AG09309 (cell line): ENCODE data around the gene ZDHHC20.

Source experiments
- DNase-seq: peaks from one replicate; pipeline ENCODE4 v3.0.0-alpha.2; 2010; ENCODE audit warnings: low read depth
- H3K4me3 ChIP-seq: 2 replicates; pipeline ENCODE4 v1.5.1; 2011; ENCODE audit warnings: mild to moderate bottlenecking, low read depth, low read length, moderate library complexity; ENCODE audit not compliant: control insufficient read depth
- TF ChIP-seq, protein P1 (sequence below): IDR thresholded peaks from 2 replicates; pipeline ENCODE4 v1.5.1; 2011; ENCODE audit warnings: mild to moderate bottlenecking, low read depth, low read length, inconsistent platforms; ENCODE audit not compliant: insufficient read depth, control insufficient read depth; ENCODE audit errors: missing control alignments

Gene ZDHHC20

DNA sequence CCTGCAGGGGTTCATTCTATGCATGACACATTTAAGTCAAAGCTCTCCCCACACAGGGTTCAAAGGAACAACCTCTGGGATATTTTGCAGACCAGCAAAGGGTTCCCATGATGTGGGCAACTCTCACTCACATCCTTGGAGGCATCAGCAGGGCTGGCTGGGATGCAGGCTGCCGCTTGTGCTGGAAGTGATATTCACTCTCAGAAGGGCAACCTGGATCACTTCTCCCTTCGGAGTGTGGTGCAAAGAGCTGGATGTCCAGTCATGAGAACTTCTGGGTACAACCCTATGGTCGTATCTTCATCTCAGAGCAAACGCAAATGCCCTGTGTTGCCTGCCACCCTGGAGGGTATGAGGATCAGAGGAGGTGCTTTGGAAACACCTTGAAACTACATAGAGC, 98.6 kb downstream of the ZDHHC20 start:
- DNase-seq = no peak
- TF ChIP-seq, protein P1, sequence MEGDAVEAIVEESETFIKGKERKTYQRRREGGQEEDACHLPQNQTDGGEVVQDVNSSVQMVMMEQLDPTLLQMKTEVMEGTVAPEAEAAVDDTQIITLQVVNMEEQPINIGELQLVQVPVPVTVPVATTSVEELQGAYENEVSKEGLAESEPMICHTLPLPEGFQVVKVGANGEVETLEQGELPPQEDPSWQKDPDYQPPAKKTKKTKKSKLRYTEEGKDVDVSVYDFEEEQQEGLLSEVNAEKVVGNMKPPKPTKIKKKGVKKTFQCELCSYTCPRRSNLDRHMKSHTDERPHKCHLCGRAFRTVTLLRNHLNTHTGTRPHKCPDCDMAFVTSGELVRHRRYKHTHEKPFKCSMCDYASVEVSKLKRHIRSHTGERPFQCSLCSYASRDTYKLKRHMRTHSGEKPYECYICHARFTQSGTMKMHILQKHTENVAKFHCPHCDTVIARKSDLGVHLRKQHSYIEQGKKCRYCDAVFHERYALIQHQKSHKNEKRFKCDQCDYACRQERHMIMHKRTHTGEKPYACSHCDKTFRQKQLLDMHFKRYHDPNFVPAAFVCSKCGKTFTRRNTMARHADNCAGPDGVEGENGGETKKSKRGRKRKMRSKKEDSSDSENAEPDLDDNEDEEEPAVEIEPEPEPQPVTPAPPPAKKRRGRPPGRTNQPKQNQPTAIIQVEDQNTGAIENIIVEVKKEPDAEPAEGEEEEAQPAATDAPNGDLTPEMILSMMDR = no peak
- H3K4me3 ChIP-seq = no peak overlapping the region

DNA sequence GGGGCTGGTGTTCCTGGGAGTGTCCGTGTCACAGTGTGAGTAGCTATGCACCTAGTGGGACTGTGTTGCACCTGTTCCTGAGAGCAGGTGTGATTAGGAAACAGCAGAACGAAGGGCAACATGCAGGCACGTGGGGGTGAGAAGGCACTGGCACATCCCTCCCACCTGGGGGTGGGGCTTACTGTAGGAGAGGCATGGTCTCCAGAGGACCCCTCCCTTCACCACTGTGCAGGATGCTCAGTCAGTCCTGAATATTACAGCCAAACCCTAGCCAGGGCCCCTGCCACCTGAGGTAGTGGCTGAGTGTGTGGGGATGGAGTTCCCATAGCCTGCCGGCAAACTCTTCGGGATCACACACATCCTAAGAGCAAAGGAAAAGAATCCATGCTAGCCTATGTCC, 99.2 kb downstream of the ZDHHC20 start:
- H3K4me3 ChIP-seq = no peak overlapping the region
- TF ChIP-seq, protein P1 = no peak
- DNase-seq = no peak

DNA sequence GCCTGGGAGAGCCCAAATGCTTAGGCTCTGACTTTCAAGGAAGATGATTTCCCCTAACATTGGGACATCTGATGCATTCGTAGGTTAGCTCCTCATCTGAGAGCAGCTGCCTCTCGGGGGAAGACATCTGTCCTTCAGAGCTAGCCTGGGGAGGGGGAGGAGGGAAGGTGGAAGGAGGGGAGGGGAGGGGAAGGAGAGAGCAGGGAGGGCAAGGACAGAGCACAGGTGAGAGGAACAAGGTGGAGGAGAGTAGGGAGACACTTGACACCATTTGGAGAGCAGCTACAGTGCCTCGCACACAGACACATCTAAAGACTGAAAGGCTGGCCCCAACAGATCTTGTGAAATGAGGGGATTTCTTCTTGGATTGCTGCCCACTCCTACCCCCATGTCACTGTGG, 103.8 kb downstream of the ZDHHC20 start:
- H3K4me3 ChIP-seq = no peak overlapping the region
- DNase-seq = no peak
- TF ChIP-seq, protein P1 = no peak

DNA sequence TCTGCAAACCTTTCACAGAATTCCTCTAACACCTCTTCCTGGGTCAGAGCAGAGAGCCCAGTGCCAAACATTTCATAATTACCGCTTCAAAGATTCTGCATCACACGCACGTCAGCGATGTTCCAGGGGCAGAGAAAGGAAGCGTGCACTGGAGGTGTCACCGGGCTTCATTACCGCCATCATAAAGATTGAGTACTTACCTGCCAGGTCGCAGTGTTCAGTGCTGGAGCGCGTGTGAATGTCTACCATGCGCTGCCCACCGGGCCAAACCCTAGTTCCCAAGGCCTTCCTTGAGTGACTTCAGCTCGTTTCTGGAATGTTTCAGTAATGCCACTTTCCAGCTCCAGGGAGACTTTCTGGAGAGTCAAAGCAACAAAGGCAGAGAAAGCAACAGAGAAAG, 104.4 kb downstream of the ZDHHC20 start:
- no peak for DNase-seq
- TF ChIP-seq, protein P1 = no peak
- H3K4me3 ChIP-seq = no peak overlapping the region

GRCh38 chr13:21348488-21349120, 110.5 kb downstream of the ZDHHC20 start:
- H3K4me3 ChIP-seq = no peak overlapping the region
- no peak for DNase-seq
- TF ChIP-seq, protein P1 = no peak

DNA sequence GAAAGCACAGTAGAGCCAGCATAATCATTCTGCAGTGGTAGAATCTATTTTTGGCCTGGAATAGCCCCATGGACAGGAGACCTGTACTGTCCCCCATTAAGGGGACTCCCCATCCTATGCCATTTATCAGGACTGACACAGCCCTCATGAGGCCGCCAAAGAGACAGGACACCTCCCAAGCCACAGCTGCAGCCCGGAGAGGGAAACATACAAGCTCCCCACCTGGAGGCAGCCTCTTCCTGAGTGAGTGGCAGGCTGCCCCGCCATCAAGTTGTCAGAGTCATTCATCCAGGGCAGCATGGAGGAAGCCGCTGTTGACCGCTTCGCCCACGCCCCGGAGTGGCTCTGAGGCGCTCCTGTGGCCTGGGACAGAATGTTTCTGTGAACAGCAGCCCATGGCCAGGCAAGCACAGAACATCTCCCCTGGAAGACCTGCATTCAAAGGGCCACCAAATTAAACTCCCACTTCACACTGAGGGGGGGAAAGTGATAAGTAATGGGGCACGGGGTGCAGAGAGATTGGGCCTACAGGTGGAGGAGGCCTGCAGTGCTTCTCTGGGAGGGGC, 111.3 kb downstream of the ZDHHC20 start:
- no peak for DNase-seq
- TF ChIP-seq, protein P1 = no peak
- no peak overlapping the region for H3K4me3 ChIP-seq
